Fibroblast of skin of back (primary cell): ENCODE results near the gene LCK.
A peak's percentile ranks its signal among the peaks of the same experiment; 100 is the strongest.
"Not testable (repeated sequence)": the region's sequence is repeated elsewhere in the genome, so short reads cannot be mapped to it uniquely, and the experiment has no call there.

Experiments used
- DNase-seq: peaks from one replicate; pipeline ENCODE4 v3.0.0-alpha.2; 2013

Gene LCK

DNA sequence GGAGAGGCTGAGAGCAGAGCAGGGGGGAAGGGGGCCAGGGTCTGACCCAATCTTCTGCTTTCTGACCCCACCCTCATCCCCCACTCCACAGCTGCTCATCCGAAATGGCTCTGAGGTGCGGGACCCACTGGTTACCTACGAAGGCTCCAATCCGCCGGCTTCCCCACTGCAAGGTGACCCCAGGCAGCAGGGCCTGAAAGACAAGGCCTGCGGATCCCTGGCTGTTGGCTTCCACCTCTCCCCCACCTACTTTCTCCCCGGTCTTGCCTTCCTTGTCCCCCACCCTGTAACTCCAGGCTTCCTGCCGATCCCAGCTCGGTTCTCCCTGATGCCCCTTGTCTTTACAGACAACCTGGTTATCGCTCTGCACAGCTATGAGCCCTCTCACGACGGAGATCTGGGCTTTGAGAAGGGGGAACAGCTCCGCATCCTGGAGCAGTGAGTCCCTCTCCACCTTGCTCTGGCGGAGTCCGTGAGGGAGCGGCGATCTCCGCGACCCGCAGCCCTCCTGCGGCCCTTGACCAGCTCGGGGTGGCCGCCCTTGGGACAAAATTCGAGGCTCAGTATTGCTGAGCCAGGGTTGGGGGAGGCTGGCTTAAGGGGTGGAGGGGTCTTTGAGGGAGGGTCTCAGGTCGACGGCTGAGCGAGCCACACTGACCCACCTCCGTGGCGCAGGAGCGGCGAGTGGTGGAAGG, 23.7 kb downstream of the LCK start:
- no peak for DNase-seq

DNA sequence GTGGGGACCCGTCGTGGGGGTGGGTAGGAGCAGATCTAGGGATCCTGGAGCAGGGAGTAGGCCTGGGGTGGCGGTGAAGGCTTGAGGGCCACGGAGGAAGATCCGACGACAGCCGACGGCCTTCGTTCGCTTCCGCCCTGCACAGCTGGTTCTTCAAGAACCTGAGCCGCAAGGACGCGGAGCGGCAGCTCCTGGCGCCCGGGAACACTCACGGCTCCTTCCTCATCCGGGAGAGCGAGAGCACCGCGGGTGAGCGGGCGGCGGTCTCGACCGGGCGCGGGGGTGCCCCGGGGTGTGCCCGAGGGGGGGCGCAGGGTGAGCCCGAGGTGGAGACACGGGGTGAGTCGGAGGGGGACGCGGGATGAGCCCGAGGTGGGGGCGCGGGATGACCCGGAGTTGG, 24.4 kb downstream of the LCK start:
- peak; percentile 8 for DNase-seq

DNA sequence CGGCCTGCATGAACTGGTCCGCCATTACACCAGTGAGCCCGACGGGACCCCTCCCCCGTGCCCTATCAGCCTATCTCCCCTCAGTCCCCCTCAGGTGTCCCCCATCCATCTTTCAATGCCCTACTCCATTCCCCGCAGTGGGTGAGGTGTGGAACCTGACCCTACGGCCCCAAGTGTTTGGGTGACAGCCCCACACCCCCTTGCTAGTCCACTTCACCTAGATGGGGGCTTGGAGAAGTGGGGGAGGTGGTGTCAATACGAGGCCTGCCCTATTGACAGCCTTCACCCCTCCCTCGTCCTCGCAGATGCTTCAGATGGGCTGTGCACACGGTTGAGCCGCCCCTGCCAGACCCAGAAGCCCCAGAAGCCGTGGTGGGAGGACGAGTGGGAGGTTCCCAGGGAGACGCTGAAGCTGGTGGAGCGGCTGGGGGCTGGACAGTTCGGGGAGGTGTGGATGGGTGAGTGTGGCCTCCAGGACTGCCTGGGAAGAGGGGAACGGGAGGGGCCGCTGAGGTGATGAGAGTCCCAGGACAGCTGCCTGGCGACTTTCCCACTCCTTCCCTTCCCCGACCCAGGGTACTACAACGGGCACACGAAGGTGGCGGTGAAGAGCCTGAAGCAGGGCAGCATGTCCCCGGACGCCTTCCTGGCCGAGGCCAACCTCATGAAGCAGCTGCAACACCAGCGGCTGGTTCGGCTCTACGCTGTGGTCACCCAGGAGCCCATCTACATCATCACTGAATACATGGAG, 25.1 kb downstream of the LCK start:
- no peak for DNase-seq

DNA sequence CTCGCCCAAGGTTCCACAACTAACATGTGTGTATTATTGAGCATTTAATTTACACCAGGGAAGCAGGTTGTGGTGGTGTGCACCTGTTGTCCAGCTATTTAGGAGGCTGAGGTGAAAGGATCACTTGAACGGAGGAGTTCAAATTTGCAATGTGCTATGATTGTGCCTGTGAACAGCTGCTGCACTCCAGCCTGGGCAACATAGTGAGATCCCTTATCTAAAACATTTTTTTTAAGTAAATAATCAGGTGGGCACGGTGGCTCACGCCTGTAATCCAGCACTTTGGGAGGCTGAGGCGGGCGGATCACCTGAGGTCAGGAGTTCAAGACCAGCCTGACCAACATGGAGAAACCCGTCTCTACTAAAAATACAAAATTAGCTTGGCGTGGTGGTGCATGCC, 33.7 kb downstream of the LCK start:
- not testable (repeated sequence) for DNase-seq

DNA sequence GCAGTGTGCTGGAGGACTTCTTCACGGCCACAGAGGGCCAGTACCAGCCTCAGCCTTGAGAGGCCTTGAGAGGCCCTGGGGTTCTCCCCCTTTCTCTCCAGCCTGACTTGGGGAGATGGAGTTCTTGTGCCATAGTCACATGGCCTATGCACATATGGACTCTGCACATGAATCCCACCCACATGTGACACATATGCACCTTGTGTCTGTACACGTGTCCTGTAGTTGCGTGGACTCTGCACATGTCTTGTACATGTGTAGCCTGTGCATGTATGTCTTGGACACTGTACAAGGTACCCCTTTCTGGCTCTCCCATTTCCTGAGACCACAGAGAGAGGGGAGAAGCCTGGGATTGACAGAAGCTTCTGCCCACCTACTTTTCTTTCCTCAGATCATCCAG, 34.6 kb downstream of the LCK start:
- DNase-seq: no peak

DNA sequence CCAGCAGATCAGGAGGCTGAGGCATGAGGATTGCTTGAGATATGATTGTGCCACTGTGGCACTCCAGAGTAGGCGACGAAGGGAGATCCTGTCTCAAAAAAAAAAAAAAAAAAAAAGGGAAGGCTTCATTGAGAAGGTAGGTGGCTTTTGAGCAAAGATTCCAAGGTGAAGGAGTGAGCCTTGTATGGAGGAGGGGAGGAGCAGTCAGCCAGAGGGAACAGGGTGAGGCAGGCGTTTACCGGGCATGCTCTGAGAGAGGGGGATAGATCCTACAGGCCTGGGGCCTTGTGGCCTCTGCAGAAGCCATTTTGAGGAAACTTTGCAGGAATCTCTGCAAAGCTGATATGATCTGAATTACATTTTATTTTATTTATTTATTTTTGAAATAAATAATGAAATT, 35.7 kb downstream of the LCK start:
- no peak for DNase-seq

DNA sequence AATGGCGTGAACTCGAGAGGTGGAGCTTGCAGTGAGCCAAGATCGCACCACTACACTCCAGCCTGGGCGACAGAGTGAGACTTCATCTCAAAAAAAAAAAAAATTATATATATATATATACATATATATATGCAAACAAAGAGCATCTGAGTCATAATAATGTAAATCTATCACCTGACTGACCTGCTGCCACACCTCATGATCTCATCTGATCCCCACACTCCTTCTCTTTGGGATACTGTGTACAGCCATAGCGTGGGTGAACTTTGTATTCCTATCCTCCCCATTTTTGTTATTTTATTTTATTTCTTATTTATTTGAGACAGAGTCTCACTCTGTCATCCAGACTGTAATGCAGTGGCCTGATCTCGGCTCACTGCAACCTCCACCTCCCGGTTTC, 38.2 kb downstream of the LCK start:
- DNase-seq: no peak

DNA sequence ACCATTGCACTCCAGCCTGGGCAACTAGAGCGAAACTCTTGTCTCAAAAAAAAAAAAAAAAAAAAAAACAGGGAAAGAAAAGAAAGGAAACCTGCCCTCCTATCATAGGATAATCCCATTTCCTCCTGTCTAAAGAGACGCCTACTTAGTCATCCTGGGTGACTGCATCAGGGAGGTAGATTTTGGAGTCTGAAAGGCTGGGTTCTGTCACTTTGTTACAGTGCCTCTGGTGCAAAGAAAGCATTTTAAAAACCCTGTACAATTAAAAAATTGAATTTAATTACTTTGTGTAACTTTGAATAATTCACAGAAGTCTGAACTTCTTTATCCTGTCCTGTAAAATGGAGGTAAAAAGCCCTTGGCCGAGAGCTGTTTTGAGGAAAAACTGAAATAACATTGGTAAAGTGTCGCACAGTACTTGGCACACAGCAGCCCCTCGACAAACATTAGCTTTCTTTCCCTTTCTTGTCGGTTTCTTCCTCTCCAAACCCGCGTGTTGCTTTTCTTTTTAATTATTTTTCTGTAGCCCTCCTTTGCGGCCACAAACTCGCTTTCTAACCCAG, 40.2 kb downstream of the LCK start:
- DNase-seq: peak; percentile 74

DNA sequence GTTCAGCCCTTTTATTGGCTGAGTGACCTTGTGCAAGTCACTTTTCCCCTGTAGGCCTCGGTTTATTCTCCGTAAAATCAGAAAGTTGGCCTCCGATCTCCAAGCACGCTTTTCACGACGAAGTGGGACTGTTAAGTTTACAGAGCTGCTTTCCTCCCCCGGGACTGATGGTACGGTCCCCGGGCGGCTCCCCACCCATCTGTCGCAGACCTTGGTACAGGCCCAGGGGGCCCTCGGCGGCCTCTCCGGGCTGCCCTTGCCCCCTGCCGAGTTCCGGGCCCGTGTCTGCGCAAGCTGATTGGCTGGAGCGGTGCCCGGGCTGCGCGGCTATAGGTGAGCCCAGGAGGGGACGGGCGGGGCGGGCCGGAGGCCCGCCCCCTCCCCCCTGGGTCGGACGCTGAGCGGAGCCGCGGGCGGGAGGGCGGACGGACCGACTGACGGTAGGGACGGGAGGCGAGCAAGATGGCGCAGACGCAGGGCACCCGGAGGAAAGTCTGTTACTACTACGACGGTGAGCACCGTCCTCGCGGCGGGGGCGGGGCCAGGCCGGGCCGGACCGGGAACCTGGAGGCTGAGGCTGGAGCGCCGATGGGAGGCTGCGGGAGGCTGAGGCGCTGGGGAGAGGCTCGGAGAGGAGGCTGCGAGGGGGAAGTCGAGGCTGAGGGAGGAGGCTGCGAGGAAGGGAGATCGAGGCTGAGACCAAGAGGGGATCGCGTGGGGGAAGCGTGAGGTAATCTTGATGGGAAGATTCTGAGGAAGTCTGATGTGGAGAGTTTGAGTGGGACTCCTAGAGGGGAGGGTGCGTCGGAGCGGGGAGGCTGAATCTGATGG, 40.9 kb downstream of the LCK start, which contains the start of gene HDAC1:
Gene HDAC1, plus strand, starts transcription at position 376 of the 831 bp plus-strand sequence. Its CDS starts 87 bp downstream, at position 463.
- DNase-seq: peak; percentile 95

DNA sequence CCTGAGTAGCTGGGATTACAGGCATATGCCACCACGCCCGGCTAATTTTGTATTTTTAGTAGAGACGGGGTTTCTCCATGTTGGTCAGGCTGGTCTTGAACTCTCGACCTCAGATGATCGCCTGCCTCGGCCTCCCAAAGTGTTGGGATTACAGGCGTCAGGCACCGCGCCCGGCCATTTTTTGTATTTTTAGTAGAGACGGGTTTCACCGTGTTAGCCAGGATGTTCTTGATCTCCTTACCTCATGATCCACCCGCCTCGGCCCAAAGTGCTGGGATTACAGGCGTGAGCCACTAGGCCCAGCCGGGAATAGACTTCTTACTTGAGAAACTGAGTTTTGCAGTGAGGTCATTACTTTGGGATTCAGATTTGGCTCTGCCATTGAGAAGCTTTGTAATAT, 47.1 kb downstream of the LCK start:
- not testable (repeated sequence) for DNase-seq

DNA sequence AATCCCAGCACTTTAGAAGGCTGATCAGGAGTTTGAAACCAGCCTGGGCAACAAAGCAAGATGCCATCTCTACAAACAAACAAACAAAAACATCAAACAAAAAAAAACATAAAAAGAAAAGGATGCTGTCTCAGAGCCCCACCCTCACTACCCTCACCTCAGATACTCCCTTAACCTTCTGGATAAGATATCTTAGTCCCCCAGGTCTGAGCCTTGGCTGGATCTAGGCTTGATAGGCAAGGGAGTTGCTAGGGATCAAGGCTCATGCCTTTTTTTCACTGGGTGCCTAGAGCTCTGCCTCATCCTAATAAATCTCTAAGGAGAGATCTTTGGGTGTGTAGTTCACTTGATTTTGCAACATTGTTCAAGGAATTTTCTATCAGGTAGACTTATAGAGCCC, 48.3 kb downstream of the LCK start:
- no peak for DNase-seq

DNA sequence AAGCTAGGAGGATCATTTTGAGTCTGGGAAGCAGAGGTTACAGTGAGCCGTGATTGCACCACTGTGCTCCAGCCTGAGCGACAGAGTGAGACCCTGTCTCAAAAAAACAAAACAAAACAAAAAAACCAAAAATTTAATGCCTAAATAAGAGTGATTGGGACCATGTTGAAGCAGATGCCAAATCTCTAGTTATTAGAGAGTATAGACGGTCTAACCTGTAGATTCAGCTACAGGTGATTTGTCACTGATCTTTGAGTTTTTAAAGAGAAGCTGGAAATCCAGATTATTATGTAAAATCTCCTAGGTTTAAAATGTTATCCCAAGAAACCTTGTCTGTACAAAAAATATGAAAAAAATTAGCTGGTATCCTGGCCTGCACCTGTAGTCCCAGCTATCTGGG, 52.3 kb downstream of the LCK start:
- DNase-seq: no peak

DNA sequence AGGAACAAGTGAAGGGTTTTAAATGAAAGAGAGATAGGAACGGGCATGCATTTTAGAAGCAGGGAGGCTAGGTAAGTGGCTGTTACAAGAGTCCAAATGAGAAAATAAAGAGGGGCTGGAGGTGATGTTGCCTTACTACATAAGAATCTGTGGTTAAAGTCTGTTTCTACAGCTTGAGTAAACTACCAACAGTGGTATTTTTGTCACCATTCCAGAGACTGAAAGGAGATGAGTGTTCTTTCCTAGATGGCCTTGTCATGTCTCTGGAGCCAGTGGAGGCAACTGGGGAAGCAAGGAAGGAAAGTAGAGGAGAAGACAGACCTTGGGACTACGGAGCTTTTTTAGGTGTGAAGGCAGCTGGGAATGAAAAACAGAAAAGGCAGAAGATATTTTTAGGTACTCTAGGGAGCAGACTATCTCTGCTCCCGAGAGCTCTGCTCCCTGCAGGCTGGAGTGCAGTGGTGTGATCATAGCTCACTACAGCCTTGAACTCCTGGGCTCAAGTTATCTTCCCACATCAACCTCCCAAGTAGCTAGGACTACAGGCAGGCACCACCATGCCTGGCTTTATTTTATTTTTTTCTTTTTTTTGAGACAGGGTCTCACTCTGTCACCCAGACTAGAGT, 53.0 kb downstream of the LCK start:
- DNase-seq: peak; percentile 37

DNA sequence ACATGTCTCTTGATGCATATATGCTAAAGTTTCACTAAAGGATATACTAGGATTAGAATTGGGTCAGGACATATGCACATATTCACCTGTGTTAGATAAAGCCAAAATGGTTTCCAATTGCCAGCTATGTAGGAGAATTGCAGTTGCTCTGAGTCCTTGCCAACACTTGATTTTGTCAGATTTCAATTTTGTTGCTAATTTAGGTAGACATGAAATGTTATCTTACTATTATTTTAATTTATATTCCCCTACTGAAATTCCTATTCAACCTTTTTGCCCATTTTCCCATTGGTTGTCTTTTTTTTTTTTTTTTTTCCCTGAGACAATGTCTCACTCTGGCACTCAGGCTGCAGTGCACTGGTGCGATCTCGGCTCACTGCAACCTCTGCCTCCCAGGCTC, 54.2 kb downstream of the LCK start:
- no peak for DNase-seq

DNA sequence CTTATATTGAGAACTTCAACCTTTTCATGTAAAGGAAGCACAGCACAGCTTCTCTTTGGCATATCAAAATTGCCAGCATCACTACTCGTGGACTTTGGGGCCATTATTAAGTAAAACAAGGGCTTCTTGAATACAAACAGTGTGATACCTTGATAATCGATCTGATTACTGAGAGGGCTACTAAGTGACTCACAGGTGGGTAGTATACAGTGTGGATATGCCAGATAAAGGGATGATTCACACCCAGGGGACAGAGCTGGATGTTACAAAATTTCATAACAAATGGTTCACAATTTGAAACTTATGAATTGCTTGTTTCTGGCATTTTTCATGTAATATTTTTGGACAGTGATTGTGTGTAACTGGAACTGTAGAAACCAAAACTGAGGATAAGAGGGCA, 56.3 kb downstream of the LCK start:
- peak; percentile 18 for DNase-seq

DNA sequence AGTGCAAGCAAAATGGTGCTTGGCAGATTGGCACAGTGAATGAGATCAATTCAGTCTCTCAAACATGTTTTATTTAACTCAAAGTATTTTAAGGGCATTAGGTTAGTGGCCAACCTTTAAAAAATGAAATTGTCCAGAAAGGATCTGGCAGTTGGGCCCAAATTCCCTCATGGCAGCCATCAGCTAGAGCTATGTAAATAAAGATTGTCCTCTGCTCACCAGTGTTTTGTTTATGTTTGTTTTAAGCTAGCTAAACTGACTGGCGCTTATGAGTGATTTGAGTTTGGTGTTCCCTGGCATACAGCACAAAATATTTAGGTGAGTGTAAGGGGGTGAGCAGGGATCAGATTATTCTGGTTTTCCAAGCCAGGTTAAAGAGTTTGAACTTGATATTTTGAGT, 58.9 kb downstream of the LCK start:
- DNase-seq: no peak

DNA sequence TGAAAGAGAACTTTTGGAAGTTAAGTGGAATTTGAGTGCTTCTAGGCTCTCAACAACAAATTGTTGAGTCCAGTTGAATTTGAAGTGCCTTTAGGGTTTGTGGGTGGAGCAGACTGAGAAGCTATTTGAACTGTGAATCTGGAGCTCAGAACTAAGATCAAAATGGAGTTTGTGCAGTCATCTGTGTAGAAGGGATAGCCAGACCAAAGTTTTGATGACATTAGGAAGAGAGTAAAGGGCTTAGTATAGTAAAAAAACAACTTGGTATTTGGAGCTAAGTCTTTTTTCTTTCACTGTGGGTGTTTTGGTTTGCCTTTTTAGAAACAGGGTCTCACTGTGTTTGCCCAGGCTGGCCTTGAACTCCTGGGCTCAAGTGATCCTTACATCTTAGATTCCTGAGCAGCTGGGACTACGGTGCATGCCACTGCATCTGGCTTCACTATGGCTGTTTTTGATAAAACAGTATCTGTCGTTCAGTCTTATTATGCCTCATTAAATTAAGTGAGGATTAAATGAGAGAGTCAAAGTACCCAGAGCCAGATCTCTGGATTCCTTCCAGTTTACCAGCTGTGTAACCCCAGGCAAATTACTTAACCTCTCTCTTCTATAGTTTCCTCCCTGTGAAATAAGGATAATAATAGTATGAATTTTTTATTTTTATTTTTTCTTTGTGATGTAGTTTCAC, 60.8 kb downstream of the LCK start:
- no peak for DNase-seq

DNA sequence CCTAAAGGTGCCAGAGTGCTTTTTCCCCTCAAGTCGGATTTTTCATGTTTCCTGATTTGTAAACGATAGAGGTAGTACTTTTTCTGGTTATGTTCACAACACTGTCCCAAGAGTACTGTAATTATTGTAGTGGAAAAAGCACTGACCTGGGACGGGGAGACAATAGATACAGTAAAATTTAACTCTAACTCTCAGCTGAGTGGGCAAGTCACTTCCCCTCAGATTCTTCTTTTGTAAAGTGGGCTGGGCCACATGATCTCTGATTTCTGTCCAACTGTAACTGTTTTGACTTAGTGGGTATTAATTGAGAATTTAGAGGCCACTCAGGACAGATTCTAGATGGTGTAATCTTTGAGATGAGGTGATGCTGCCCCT, 65.8 kb downstream of the LCK start:
- no peak for DNase-seq

DNA sequence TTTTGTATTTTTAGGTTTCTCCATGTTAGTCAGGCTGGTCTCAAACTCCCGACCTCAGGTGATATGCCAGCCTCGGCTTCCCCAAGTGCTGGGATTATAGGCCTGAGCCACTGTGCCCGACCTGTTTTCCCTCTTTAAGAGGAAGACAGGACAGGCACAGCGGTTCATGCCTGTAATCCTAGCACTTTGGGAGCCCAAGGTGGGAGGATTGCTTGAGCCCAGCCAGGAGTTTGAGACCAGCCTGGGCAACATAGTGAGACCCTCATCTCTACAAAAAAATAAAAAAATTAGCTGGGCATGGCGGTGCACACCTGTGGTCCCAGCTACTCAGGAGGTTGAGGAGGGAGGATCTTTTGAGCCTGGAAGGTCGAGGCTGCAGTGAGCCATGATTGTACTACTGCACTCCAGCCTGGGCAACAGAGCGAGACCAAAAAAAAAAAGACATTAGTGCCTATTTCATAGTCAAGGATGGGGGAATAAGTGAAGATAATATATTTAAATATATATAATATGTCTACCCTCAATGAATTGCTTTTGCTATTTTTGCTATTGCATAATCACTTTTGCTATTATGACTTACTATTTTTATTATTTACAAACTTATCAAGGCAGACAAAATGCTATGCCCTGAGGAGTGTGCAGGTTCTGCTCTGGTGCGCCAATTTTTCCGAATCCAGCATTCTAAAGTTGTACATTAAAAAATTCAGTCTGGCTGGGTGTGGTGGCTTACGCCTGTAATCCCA, 67.2 kb downstream of the LCK start:
- DNase-seq: no peak

DNA sequence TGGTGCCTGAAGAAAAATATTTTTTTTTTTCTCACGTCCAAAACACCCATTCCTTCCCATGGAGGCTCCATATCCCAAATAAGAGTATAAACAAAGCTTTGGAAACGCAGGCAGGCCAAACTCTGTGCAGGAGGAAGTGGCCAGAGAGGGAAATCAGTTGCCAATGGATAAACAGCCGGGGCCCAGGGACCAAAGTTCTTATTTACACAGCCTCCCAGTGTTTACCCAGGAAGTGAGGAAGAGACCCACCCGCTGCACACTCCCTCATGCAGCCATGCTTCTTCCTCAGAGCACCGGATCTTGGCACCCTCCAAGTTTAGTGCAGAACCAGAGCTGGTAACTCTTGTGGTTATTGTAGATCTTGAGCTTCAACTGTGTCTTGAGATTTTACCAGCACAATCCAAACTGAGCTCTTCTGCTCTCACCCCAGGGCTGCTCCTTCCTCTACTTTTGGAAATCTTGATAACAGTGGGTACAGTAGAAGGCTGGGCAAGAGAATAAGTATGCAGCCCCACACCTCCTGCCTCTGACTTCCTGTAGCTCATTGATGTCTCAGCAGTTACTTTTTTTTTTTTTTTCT, 70.7 kb downstream of the LCK start:
- DNase-seq: peak; percentile 22

DNA sequence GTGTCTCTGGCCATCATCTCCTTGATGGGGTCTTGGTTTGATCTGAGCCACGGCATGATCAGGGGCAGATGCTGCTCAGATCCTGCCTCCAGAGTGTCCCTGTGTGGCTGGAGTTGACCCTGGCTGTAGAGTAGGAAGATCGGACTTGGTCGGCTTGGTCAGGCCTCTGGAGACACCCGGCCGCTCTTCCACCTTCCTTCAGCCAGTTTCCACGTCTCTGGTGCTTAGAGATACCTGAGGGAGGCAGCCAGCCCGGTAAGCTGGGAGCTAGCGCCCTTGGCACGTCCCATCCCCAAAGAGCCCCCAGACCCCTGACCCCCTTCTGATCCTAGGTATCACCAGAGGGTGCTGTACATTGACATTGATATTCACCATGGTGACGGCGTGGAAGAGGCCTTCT, 76.1 kb downstream of the LCK start:
- no peak for DNase-seq
